HG02852 (cell line): ENCODE data around the gene IGLON5.

ENCODE experiments used
- ATAC-seq: cut with Tn5 transposase; IDR thresholded peaks from one replicate; pipeline ENCODE4 v1.9.1; 2021; ENCODE audit warnings: mild to moderate bottlenecking, moderate library complexity; ENCODE audit not compliant: unreplicated experiment

Gene IGLON5

GRCh38 chr19:51361239-51361638 is 49.8 kb downstream of the IGLON5 start:
- no peak for ATAC-seq

- no peak for ATAC-seq
These were observed 53.0 kb downstream of the IGLON5 start for GRCh38 chr19:51364200-51365106.

GRCh38 chr19:51365211-51365964 is 53.9 kb downstream of the IGLON5 start:
- no peak for ATAC-seq

- ATAC-seq: no peak
These were observed 54.5 kb downstream of the IGLON5 start, which contains the start of gene ETFB for GRCh38 chr19:51365965-51366388. Gene ETFB, minus strand, starts transcription at chr19:51366388. Its CDS starts 62 bp downstream, at chr19:51366326.

- ATAC-seq: no peak
These were observed 55.2 kb downstream of the IGLON5 start for GRCh38 chr19:51366389-51367254.

- ATAC-seq: peak; percentile 12
These were observed 55.8 kb downstream of the IGLON5 start for GRCh38 chr19:51367255-51367564.

- ATAC-seq: peak; percentile 68
These were observed 56.3 kb downstream of the IGLON5 start for GRCh38 chr19:51367565-51368365.

GRCh38 chr19:51368366-51369282 is 57.2 kb downstream of the IGLON5 start, which contains the start of gene CLDND2:
Gene CLDND2, minus strand, starts transcription at chr19:51369003. Its CDS starts 426 bp downstream, at chr19:51368577.
- ATAC-seq: no peak

GRCh38 chr19:51370230-51370629 is 58.8 kb downstream of the IGLON5 start:
- no peak for ATAC-seq

- no peak for ATAC-seq
These were observed 59.8 kb downstream of the IGLON5 start for GRCh38 chr19:51371186-51371690.

GRCh38 chr19:51372021-51372648 is 60.7 kb downstream of the IGLON5 start:
- no peak for ATAC-seq

GRCh38 chr19:51372649-51373504 is 61.4 kb downstream of the IGLON5 start, which contains the start of gene NKG7:
Gene NKG7, minus strand, starts transcription at chr19:51372654. Its CDS starts 119 bp downstream, at chr19:51372535.
- ATAC-seq: no peak

GRCh38 chr19:51375504-51376221 is 64.2 kb downstream of the IGLON5 start:
- ATAC-seq: no peak

GRCh38 chr19:51377422-51377821 is 66.0 kb downstream of the IGLON5 start:
- ATAC-seq: no peak

- ATAC-seq: no peak
These were observed 68.9 kb downstream of the IGLON5 start for GRCh38 chr19:51380379-51380778.
